ENCODE measurements around the gene S100A3.

S100A3 gene

GRCh38 chr1:153509729-153510354 lies 39.2 kb downstream of the S100A3 start:
- DNase-seq (ENCODE audit: low spot score) = peak; percentile 20

- no peak for DNase-seq (ENCODE audit: low spot score)
These were observed 40.0 kb downstream of the S100A3 start for GRCh38 chr1:153509036-153509435.

- no peak for DNase-seq (ENCODE audit: low spot score)
These were observed 41.0 kb downstream of the S100A3 start for GRCh38 chr1:153507926-153508583.

- DNase-seq (ENCODE audit: low spot score) = no peak
These were observed 42.1 kb downstream of the S100A3 start for GRCh38 chr1:153506831-153507413.

GRCh38 chr1:153506386-153506785 lies 42.7 kb downstream of the S100A3 start:
- DNase-seq (ENCODE audit: low spot score) = no peak

- DNase-seq (ENCODE audit: low spot score) = no peak
These were observed 43.5 kb downstream of the S100A3 start for GRCh38 chr1:153505576-153505975.

GRCh38 chr1:153503766-153504165 lies 45.3 kb downstream of the S100A3 start:
- DNase-seq (ENCODE audit: low spot score) = no peak

- no peak for DNase-seq (ENCODE audit: low spot score)
These were observed 50.3 kb downstream of the S100A3 start for GRCh38 chr1:153498746-153499145.

Data from cerebellar cortex (tissue), 1 donor.